ENCODE results near the gene ARHGEF37. TPM values are rescaled to one million over a fixed set of nuclear protein-coding genes. Genes with fewer than 3 reads are reported as not detected.
"Not testable (repeated sequence)": the region's sequence is repeated elsewhere in the genome, so short reads cannot be mapped to it uniquely, and the experiment has no call there.

The ARHGEF37 gene
- total and polyA plus RNA-seq, 2 of the 8 experiments (the other 6 are each of a cell fraction or from before 2014, with no cell fraction given): 0.21 to 0.48 TPM

GRCh38 chr5:149648464-149649393 is 67.4 kb downstream of the ARHGEF37 start:
- H3K4me1 ChIP-seq (replicated peaks in 1 of 4; ENCODE audit: control insufficient read depth in 3 of 4, insufficient read depth in 4 of 4, low read length in 3 of 4); H3K27me3 ChIP-seq (replicated peaks in 1 of 4; ENCODE audit: control insufficient read depth in 3 of 4, extremely low read depth in 1 of 4, insufficient read depth in 3 of 4, low read length in 3 of 4); H3K27ac ChIP-seq (ENCODE audit: low read depth, low read length); H3K79me1 ChIP-seq (ENCODE audit: low read depth, low read length); H3K79me2 ChIP-seq (ENCODE audit: control insufficient read depth in 1 of 2, insufficient read depth in 2 of 2, low read length in 2 of 2); H3K18ac ChIP-seq (ENCODE audit: extremely low read depth, low read length); H3K56ac ChIP-seq (replicated peaks; ENCODE audit: insufficient read length, low read depth, low read length); H3K23ac ChIP-seq (ENCODE audit: insufficient read length); DNase-seq (ENCODE audit: low read depth in 1 of 2, low spot score in 2 of 2); H4K8ac ChIP-seq (ENCODE audit: extremely low read depth, insufficient read depth, low read length); H4K20me1 ChIP-seq (replicated peaks in 1 of 2; ENCODE audit: control insufficient read depth in 1 of 2, insufficient read depth in 2 of 2, low read length in 2 of 2); H2AFZ ChIP-seq (ENCODE audit: low read length); FAIRE-seq; H3K23me2 ChIP-seq (ENCODE audit: low read depth, low read length); POLR2A ChIA-PET (ENCODE audit: partially characterized antibody); H4K91ac ChIP-seq (replicated peaks; ENCODE audit: insufficient read length, low read length); H2BK120ac ChIP-seq (replicated peaks; ENCODE audit: low read depth, low read length); H3K4me2 ChIP-seq (ENCODE audit: insufficient read depth in 1 of 2, low read depth in 2 of 2, low read length in 2 of 2); H3K4me3 ChIP-seq (ENCODE audit: extremely low read depth in 1 of 4, insufficient read depth in 2 of 4, low read depth in 3 of 4, low read length in 4 of 4); H2BK15ac ChIP-seq (ENCODE audit: low read length); H3K36me3 ChIP-seq (ENCODE audit: control insufficient read depth in 2 of 4, insufficient read depth in 4 of 4, low read length in 3 of 4); H3K9ac ChIP-seq (replicated peaks in 1 of 4; ENCODE audit: extremely low read depth in 1 of 4, low read depth in 3 of 4, low read length in 3 of 4); H3K9me3 ChIP-seq (ENCODE audit: insufficient read depth in 2 of 2, low read depth in 1 of 2, low read length in 1 of 2); H2BK12ac ChIP-seq (ENCODE audit: low read depth, low read length); H2AK5ac ChIP-seq (ENCODE audit: low read depth, low read length); H3K4ac ChIP-seq (replicated peaks; ENCODE audit: insufficient read length, low read depth, low read length); H2BK5ac ChIP-seq (ENCODE audit: low read depth, low read length); H4K5ac ChIP-seq (ENCODE audit: insufficient read length, low read depth, low read length); H2BK20ac ChIP-seq (ENCODE audit: low read length); H3K14ac ChIP-seq (ENCODE audit: insufficient read length): not testable (repeated sequence)
- 77% methylated on average over 6 of the region's 6 CpGs; no CpG with 5 or more reads in 1 of the 2 experiments for WGBS, 2 experiments (ENCODE audit: extremely low coverage in 1 of 2, insufficient coverage in 1 of 2, insufficient read length in 1 of 2, insufficient replicate concordance in 2 of 2, low coverage in 1 of 2, low lambda C conversion rate in 2 of 2, missing lambda C conversion rate in 1 of 2)
- CTCF ChIA-PET (ENCODE audit: partially characterized antibody): interaction anchor here (1.0 to 1.5 kb wide), 4 partner anchors 11 to 181 kb away, joined by 3 to 4 read pairs (median 3); no protein-coding TSS in a partner anchor
